ENCODE measurements around the gene MCM7. TPM values are rescaled to one million over a fixed set of nuclear protein-coding genes. Genes with fewer than 3 reads are reported as not detected.

MCM7 gene
- total and polyA plus RNA-seq, 2 of the 13 experiments (the other 11 are each of a cell fraction or from before 2014, with no cell fraction given), result 84.5 to 214 TPM

DNA sequence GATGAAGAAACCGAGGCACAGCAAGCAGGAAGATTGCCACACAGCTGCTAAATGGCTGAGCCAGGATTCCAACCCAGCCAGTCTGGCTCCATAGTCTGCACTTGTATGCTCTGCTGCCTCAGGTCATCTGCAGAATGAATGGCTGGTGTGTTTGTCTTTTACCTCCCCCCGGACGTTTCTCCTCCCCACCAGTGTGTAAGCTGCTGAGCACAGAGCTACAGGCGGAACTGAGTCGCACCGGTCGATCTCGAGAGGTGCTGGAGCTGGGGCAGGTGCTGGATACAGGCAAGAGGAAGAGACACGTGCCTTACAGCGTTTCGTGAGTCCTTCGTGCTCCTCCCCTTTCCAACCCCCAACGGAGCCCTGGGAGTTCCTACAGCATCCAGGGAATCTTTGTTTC is 20.9 kb upstream of the MCM7 start (continued):
- TF ChIP-seq MAF1 (CRISPR knock-in tag; IDR thresholded peaks at IDR 0.05; ENCODE audit: borderline replicate concordance) (no peak), POLR2AphosphoS2 (IDR thresholded peaks at IDR 0.05; ENCODE audit: low read depth, low read length) (no peak), THAP11 (CRISPR knock-in tag; IDR thresholded peaks at IDR 0.05) (peak; percentile 72), ZC3H13 (CRISPR knock-in tag; IDR thresholded peaks at IDR 0.05) (no peak; the same call in 1 of the 2 replicates), ZNF343 (CRISPR knock-in tag; IDR thresholded peaks at IDR 0.05) (no peak), ZSCAN29 (CRISPR knock-in tag; conservative IDR thresholded peaks at IDR 0.05) (0 out of 2 replicates have a peak, but pooled peaks have one; percentile 62), ZNF552 (CRISPR knock-in tag; IDR thresholded peaks at IDR 0.05; ENCODE audit: borderline replicate concordance) (no peak), ZFP36L1 (CRISPR knock-in tag; IDR thresholded peaks at IDR 0.05) (no peak), ISX (CRISPR knock-in tag; conservative IDR thresholded peaks at IDR 0.05) (no peak), JDP2 (CRISPR knock-in tag; IDR thresholded peaks at IDR 0.05; ENCODE audit: borderline replicate concordance) (no peak), DMAP1 (CRISPR knock-in tag; IDR thresholded peaks at IDR 0.05) (peak; percentile 74), ZNF549 (CRISPR knock-in tag; IDR thresholded peaks at IDR 0.05) (no peak), FOXP1 (IDR thresholded peaks at IDR 0.05) (no peak), FOXP1 (CRISPR knock-in tag; IDR thresholded peaks at IDR 0.05) (no peak), HES4 (CRISPR knock-in tag; IDR thresholded peaks at IDR 0.05; ENCODE audit: borderline replicate concordance) (no peak), SP4 (CRISPR knock-in tag; IDR thresholded peaks at IDR 0.05) (no peak), FOSL2 (CRISPR knock-in tag; IDR thresholded peaks at IDR 0.05) (peak; percentile 49; the same call in 1 of the 2 replicates)
- TF ChIP-seq, protein P1, sequence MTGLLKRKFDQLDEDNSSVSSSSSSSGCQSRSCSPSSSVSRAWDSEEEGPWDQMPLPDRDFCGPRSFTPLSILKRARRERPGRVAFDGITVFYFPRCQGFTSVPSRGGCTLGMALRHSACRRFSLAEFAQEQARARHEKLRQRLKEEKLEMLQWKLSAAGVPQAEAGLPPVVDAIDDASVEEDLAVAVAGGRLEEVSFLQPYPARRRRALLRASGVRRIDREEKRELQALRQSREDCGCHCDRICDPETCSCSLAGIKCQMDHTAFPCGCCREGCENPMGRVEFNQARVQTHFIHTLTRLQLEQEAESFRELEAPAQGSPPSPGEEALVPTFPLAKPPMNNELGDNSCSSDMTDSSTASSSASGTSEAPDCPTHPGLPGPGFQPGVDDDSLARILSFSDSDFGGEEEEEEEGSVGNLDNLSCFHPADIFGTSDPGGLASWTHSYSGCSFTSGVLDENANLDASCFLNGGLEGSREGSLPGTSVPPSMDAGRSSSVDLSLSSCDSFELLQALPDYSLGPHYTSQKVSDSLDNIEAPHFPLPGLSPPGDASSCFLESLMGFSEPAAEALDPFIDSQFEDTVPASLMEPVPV (CRISPR knock-in tag; IDR thresholded peaks at IDR 0.05), result no peak
- TF ChIP-seq, protein P2, sequence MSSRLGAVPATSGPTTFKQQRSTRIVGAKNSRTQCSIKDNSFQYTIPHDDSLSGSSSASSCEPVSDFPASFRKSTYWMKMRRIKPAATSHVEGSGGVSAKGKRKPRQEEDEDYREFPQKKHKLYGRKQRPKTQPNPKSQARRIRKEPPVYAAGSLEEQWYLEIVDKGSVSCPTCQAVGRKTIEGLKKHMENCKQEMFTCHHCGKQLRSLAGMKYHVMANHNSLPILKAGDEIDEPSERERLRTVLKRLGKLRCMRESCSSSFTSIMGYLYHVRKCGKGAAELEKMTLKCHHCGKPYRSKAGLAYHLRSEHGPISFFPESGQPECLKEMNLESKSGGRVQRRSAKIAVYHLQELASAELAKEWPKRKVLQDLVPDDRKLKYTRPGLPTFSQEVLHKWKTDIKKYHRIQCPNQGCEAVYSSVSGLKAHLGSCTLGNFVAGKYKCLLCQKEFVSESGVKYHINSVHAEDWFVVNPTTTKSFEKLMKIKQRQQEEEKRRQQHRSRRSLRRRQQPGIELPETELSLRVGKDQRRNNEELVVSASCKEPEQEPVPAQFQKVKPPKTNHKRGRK (CRISPR knock-in tag; IDR thresholded peaks at IDR 0.05), result no peak
- TF ChIP-seq, protein P3, sequence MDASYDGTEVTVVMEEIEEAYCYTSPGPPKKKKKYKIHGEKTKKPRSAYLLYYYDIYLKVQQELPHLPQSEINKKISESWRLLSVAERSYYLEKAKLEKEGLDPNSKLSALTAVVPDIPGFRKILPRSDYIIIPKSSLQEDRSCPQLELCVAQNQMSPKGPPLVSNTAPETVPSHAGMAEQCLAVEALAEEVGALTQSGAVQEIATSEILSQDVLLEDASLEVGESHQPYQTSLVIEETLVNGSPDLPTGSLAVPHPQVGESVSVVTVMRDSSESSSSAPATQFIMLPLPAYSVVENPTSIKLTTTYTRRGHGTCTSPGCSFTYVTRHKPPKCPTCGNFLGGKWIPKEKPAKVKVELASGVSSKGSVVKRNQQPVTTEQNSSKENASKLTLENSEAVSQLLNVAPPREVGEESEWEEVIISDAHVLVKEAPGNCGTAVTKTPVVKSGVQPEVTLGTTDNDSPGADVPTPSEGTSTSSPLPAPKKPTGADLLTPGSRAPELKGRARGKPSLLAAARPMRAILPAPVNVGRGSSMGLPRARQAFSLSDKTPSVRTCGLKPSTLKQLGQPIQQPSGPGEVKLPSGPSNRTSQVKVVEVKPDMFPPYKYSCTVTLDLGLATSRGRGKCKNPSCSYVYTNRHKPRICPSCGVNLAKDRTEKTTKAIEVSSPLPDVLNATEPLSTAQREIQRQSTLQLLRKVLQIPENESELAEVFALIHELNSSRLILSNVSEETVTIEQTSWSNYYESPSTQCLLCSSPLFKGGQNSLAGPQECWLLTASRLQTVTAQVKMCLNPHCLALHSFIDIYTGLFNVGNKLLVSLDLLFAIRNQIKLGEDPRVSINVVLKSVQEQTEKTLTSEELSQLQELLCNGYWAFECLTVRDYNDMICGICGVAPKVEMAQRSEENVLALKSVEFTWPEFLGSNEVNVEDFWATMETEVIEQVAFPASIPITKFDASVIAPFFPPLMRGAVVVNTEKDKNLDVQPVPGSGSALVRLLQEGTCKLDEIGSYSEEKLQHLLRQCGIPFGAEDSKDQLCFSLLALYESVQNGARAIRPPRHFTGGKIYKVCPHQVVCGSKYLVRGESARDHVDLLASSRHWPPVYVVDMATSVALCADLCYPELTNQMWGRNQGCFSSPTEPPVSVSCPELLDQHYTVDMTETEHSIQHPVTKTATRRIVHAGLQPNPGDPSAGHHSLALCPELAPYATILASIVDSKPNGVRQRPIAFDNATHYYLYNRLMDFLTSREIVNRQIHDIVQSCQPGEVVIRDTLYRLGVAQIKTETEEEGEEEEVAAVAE (CRISPR knock-in tag; IDR thresholded peaks at IDR 0.05; ENCODE audit: borderline replicate concordance), result no peak
- TF ChIP-seq, protein P4, sequence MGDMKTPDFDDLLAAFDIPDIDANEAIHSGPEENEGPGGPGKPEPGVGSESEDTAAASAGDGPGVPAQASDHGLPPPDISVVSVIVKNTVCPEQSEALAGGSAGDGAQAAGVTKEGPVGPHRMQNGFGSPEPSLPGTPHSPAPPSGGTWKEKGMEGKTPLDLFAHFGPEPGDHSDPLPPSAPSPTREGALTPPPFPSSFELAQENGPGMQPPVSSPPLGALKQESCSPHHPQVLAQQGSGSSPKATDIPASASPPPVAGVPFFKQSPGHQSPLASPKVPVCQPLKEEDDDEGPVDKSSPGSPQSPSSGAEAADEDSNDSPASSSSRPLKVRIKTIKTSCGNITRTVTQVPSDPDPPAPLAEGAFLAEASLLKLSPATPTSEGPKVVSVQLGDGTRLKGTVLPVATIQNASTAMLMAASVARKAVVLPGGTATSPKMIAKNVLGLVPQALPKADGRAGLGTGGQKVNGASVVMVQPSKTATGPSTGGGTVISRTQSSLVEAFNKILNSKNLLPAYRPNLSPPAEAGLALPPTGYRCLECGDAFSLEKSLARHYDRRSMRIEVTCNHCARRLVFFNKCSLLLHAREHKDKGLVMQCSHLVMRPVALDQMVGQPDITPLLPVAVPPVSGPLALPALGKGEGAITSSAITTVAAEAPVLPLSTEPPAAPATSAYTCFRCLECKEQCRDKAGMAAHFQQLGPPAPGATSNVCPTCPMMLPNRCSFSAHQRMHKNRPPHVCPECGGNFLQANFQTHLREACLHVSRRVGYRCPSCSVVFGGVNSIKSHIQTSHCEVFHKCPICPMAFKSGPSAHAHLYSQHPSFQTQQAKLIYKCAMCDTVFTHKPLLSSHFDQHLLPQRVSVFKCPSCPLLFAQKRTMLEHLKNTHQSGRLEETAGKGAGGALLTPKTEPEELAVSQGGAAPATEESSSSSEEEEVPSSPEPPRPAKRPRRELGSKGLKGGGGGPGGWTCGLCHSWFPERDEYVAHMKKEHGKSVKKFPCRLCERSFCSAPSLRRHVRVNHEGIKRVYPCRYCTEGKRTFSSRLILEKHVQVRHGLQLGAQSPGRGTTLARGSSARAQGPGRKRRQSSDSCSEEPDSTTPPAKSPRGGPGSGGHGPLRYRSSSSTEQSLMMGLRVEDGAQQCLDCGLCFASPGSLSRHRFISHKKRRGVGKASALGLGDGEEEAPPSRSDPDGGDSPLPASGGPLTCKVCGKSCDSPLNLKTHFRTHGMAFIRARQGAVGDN (CRISPR knock-in tag; IDR thresholded peaks at IDR 0.05), result peak; percentile 88

All from HepG2 (cell line).